ENCODE measurements around the gene CLECL1. TPM values are rescaled to one million over a fixed set of nuclear protein-coding genes. Genes with fewer than 3 reads are reported as not detected.

Gene CLECL1
- total and polyA plus RNA-seq, 12 donors: 0.25 to 3.6 (median 0.54) TPM; not detected in 9

- Histone ChIP-seq H3K27ac (no peak overlapping the region), H3K4me3 (no peak overlapping the region), H3K36me3 (no peaks in the 10 kb centered on the region), H3K4me1 (peaks cover 0 to 19% (median 0%) of the 10 kb centered on the region in 9 donors), H3K9me3 (no peaks in the 10 kb centered on the region), H3K27me3 (no peaks in the 10 kb centered on the region)
- TF ChIP-seq CTCF (IDR thresholded peaks at IDR 0.05): no peak
- DNase-seq (no peak), ATAC-seq (no peak)
- intact Hi-C loops (cut with DNase I): no loop called here
These were observed 3.8 kb downstream of the CLECL1 start for GRCh38 chr12:9729082-9729481.

GRCh38 chr12:9727813-9728212 is 5.1 kb downstream of the CLECL1 start:
- no peak for ATAC-seq
- Histone ChIP-seq H3K27ac (no peak overlapping the region), H3K4me1 (peaks cover 0 to 14% (median 0%) of the 10 kb centered on the region in 9 donors), H3K9me3 (no peaks in the 10 kb centered on the region), H3K4me3 (no peak overlapping the region), H3K27me3 (no peaks in the 10 kb centered on the region), H3K36me3 (no peaks in the 10 kb centered on the region)
- intact Hi-C loops (cut with DNase I): no loop called here
- no peak for TF ChIP-seq CTCF (IDR thresholded peaks at IDR 0.05)
- 93 to 94% methylated on average over 1 of the region's 1 CpG for WGBS, 2 donors
- no peak for DNase-seq

- H3K9me3 ChIP-seq: no peaks in the 10 kb centered on the region
- WGBS, 2 donors: 60 to 64% methylated on average over 2 of the region's 2 CpGs
- TF ChIP-seq CTCF (IDR thresholded peaks at IDR 0.05): no peak
- H3K4me3 ChIP-seq: no peak overlapping the region
- H3K27ac ChIP-seq: no peak overlapping the region
- peaks cover 0 to 7% (median 0%) of the 10 kb centered on the region in 7 donors for H3K27me3 ChIP-seq
- no peaks in the 10 kb centered on the region for H3K36me3 ChIP-seq
- H3K4me1 ChIP-seq: peaks cover 0 to 28% (median 0%) of the 10 kb centered on the region in 9 donors
- no peak for DNase-seq
- intact Hi-C loops (cut with DNase I): no loop called here
- no peak for ATAC-seq
These were observed 7.6 kb downstream of the CLECL1 start for GRCh38 chr12:9725213-9725870.

- DNase-seq (no peak), ATAC-seq (no peak)
- Histone ChIP-seq H3K4me3 (no peak overlapping the region), H3K9me3 (no peaks in the 10 kb centered on the region), H3K4me1 (peaks cover 0 to 21% (median 0%) of the 10 kb centered on the region in 9 donors), H3K36me3 (no peaks in the 10 kb centered on the region), H3K27ac (no peak overlapping the region), H3K27me3 (peaks cover 0 to 7% (median 0%) of the 10 kb centered on the region in 7 donors)
- WGBS, 2 donors: 88 to 95% methylated on average over 1 of the region's 1 CpG
- no peak for TF ChIP-seq CTCF (IDR thresholded peaks at IDR 0.05)
- intact Hi-C loops (cut with DNase I): no loop called here
These were observed 8.9 kb downstream of the CLECL1 start for GRCh38 chr12:9724023-9724422.
